Astrocyte of the spinal cord (primary cell): ENCODE measurements around the gene COL8A1.

Experiments used
- DNase-seq: peaks from one replicate; pipeline ENCODE4 v3.0.0; 2011; ENCODE audit warnings: low read depth, low spot score
- H3K4me3 ChIP-seq: 2 replicates; pipeline ENCODE4 v1.5.1; 2011; ENCODE audit warnings: low read depth, mild to moderate bottlenecking, low read length, moderate library complexity
- CTCF ChIP-seq: IDR thresholded peaks from 2 replicates; pipeline ENCODE4 v1.5.1; 2012; ENCODE audit warnings: low read depth, mild to moderate bottlenecking, low read length, inconsistent platforms
- in situ Hi-C: cut with HindIII; loops from 2 replicates; pipeline ENCODE4 v1.10.0; 2017; ENCODE audit warnings: low sequenced_read_pairs

COL8A1 gene

GRCh38 chr3:99846477-99847160 lies 208.2 kb downstream of the COL8A1 start:
- peak; percentile 40 for DNase-seq
- TF ChIP-seq CTCF, result no peak
- in situ Hi-C loops, result no loop called here
- H3K4me3 ChIP-seq, result no peak overlapping the region

DNA sequence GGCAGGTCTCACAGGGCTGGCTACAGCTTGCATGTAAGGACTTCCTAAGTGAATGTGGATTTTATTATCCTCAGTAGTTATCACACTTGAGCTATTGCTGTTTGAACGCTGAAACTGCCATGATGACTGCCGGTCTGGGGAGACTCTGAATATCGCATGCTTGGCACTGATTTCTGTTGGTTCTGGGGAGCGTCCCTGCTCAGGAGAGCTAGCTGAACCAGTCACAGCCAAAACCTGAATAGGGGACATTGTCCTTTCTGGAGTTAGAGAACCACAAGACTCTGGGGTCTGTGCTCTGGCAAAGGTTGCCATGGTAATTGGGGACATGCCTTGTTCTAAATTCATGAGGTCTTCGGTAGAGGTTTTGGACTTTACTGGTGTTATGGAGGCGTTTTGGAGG lies 210.0 kb downstream of the COL8A1 start:
- no peak for DNase-seq
- in situ Hi-C loops, result no loop called here
- no peak overlapping the region for H3K4me3 ChIP-seq
- no peak for TF ChIP-seq CTCF
